Endothelial cell (in vitro differentiated cells): ENCODE results near the gene APOC1. TPM values are rescaled to one million over a fixed set of nuclear protein-coding genes. Genes with fewer than 3 reads are reported as not detected.
"Not testable (repeated sequence)": the region's sequence is repeated elsewhere in the genome, so short reads cannot be mapped to it uniquely, and the experiment has no call there.

Experiments
- DNase-seq: peaks from one replicate; pipeline ENCODE4 v3.0.0; 2021; ENCODE audit warnings: low spot score
- H3K27ac Mint-ChIP-seq: one replicate; pipeline ENCODE4 v1.8.0; 2021; ENCODE audit warnings: mixed read lengths, inconsistent platforms; ENCODE audit not compliant: unreplicated experiment
- H3K27me3 Mint-ChIP-seq: one replicate; pipeline ENCODE4 v1.8.0; 2021; ENCODE audit warnings: mild to moderate bottlenecking, moderate library complexity, mixed read lengths, inconsistent platforms; ENCODE audit not compliant: unreplicated experiment
- H3K36me3 Mint-ChIP-seq: one replicate; pipeline ENCODE4 v1.8.0; 2021; ENCODE audit warnings: mild to moderate bottlenecking, low read depth, mixed read lengths, inconsistent platforms; ENCODE audit not compliant: unreplicated experiment
- H3K4me1 Mint-ChIP-seq: one replicate; pipeline ENCODE4 v1.8.0; 2021; ENCODE audit warnings: mild to moderate bottlenecking, mixed read lengths, inconsistent platforms; ENCODE audit not compliant: unreplicated experiment
- H3K4me3 Mint-ChIP-seq: one replicate; pipeline ENCODE4 v1.8.0; 2021; ENCODE audit warnings: mild to moderate bottlenecking, mixed read lengths, inconsistent platforms; ENCODE audit not compliant: unreplicated experiment
- H3K9me3 Mint-ChIP-seq: one replicate; pipeline ENCODE4 v1.8.0; 2021; ENCODE audit warnings: mixed read lengths, inconsistent platforms; ENCODE audit not compliant: unreplicated experiment
- CTCF ChIP-seq: fragments of 200-600 bp; sonication (generic); IDR thresholded peaks from one replicate; pipeline ENCODE4 v1.5.0; 2021; ENCODE audit warnings: antibody characterized with exemption; ENCODE audit not compliant: unreplicated experiment
- total RNA-seq: library from RNA; stranded (reverse); fragmentation: NEBNext Ultra II Directional; extraction: Animal tissue kit (Norgen Biotek cat#: 25700); gene quantifications from one replicate; pipeline ENCODE4 v1.2.1, GENCODE V29; 2021; ENCODE audit not compliant: unreplicated experiment

The APOC1 gene
- total RNA-seq, 1 donor from 2014 or later = 44.8 TPM

- DNase-seq = no peak
- peaks cover 49% of the 10 kb centered on the region for H3K36me3 Mint-ChIP-seq
- H3K4me3 Mint-ChIP-seq = peak overlapping the region; percentile 31
- H3K27ac Mint-ChIP-seq = peak overlapping the region; percentile 85
- no peak for TF ChIP-seq CTCF
- peaks cover 38% of the 10 kb centered on the region for H3K4me1 Mint-ChIP-seq
- no peaks in the 10 kb centered on the region for H3K9me3 Mint-ChIP-seq
- peaks cover 26% of the 10 kb centered on the region for H3K27me3 Mint-ChIP-seq
Measured at GRCh38 chr19:44878120-44878865, 36.1 kb upstream of the APOC1 start.

- H3K27ac Mint-ChIP-seq = peak overlapping the region; percentile 63
- TF ChIP-seq CTCF = no peak
- peaks cover 45% of the 10 kb centered on the region for H3K36me3 Mint-ChIP-seq
- no peak for DNase-seq
- peaks cover 17% of the 10 kb centered on the region for H3K27me3 Mint-ChIP-seq
- H3K9me3 Mint-ChIP-seq = no peaks in the 10 kb centered on the region
- H3K4me1 Mint-ChIP-seq = peaks cover 34% of the 10 kb centered on the region
- H3K4me3 Mint-ChIP-seq = peak overlapping the region; percentile 60
Measured at GRCh38 chr19:44879309-44880065, 34.9 kb upstream of the APOC1 start.

- no peak for TF ChIP-seq CTCF
- Mint-ChIP-seq H3K9me3 (no peaks in the 10 kb centered on the region), H3K36me3 (peaks cover 30% of the 10 kb centered on the region), H3K4me1 (peaks cover 15% of the 10 kb centered on the region), H3K27ac (peak overlapping the region; percentile 85), H3K4me3 (peak overlapping the region; percentile 84), H3K27me3 (peaks cover 18% of the 10 kb centered on the region)
- DNase-seq = no peak
Measured at GRCh38 chr19:44882063-44882462, 32.3 kb upstream of the APOC1 start.

- not testable (repeated sequence) for DNase-seq, H3K4me3 Mint-ChIP-seq, H3K27ac Mint-ChIP-seq, H3K9me3 Mint-ChIP-seq
- H3K27me3 Mint-ChIP-seq = peaks cover 18% of the 10 kb centered on the region
- H3K36me3 Mint-ChIP-seq = peaks cover 34% of the 10 kb centered on the region
- peaks cover 11% of the 10 kb centered on the region for H3K4me1 Mint-ChIP-seq
Measured at GRCh38 chr19:44882619-44883397, 31.6 kb upstream of the APOC1 start.

GRCh38 chr19:44883922-44884321 is 30.5 kb upstream of the APOC1 start:
- DNase-seq = no peak
- no peak for TF ChIP-seq CTCF
- Mint-ChIP-seq H3K27ac (no peak overlapping the region), H3K27me3 (peaks cover 14% of the 10 kb centered on the region), H3K4me1 (peaks cover 8% of the 10 kb centered on the region), H3K36me3 (peaks cover 33% of the 10 kb centered on the region), H3K9me3 (no peaks in the 10 kb centered on the region), H3K4me3 (no peak overlapping the region)
